HL-60 (cell line): ENCODE results near the gene CORO1C.
A peak's percentile ranks its signal among the peaks of the same experiment; 100 is the strongest.

Experiments
- DNase-seq, 2 experiments: peaks; one replicate each; pipeline ENCODE4 v3.0.0-alpha.2; 2010 to 2020; ENCODE audit warnings: low read depth in 1 of 2, low spot score in 1 of 2
- H3K27ac ChIP-seq: fragments of 250-450 bp; sonication (Bioruptor Pico); replicated peaks from 2 replicates; pipeline ENCODE4 v1.5.1; 2020; ENCODE audit warnings: mild to moderate bottlenecking, moderate library complexity
- H3K27me3 ChIP-seq: fragments of 250-450 bp; sonication (Bioruptor Pico); 2 replicates; pipeline ENCODE4 v1.5.1; 2021; ENCODE audit warnings: mild to moderate bottlenecking, moderate library complexity; ENCODE audit not compliant: insufficient read depth, poor library complexity, severe bottlenecking
- H3K4me3 ChIP-seq: replicated peaks from 2 replicates; pipeline ENCODE4 v1.5.1; 2011; ENCODE audit warnings: mild to moderate bottlenecking, control low read depth, low read length; ENCODE audit not compliant: insufficient read depth
- CTCF ChIP-seq: IDR thresholded peaks from one replicate; pipeline ENCODE4 v1.5.1; 2011; ENCODE audit warnings: low read length, control low read depth, inconsistent platforms; ENCODE audit not compliant: insufficient read depth
- GABPA ChIP-seq: IDR thresholded peaks from 2 replicates; pipeline ENCODE4 v1.6.1; 2012; ENCODE audit warnings: low read depth
- POLR2AphosphoS5 ChIP-seq: IDR thresholded peaks from 2 replicates; pipeline ENCODE4 v1.6.1; 2012; ENCODE audit warnings: low read depth
- REST ChIP-seq: IDR thresholded peaks from 2 replicates; pipeline ENCODE4 v1.6.1; 2012; ENCODE audit warnings: low read depth; ENCODE audit not compliant: insufficient replicate concordance
- SPI1 ChIP-seq: IDR thresholded peaks from 2 replicates; pipeline ENCODE4 v1.6.1; 2012; ENCODE audit warnings: low read depth, mild to moderate bottlenecking, borderline replicate concordance

The CORO1C gene

GRCh38 chr12:108647585-108648287 lies 83.6 kb downstream of the CORO1C start:
- no peaks in the 10 kb centered on the region for H3K27me3 ChIP-seq
- TF ChIP-seq POLR2AphosphoS5 (no peak), REST (no peak), CTCF (no peak), SPI1 (no peak)
- no peak overlapping the region for H3K4me3 ChIP-seq
- H3K27ac ChIP-seq, result no peak overlapping the region
- no peak for DNase-seq

GRCh38 chr12:108646600-108647579 lies 84.4 kb downstream of the CORO1C start:
- TF ChIP-seq REST (no peak), GABPA (no peak), SPI1 (no peak), CTCF (no peak)
- no peak for DNase-seq
- Histone ChIP-seq H3K27ac (no peak overlapping the region; the same call in 1 of the 2 replicates), H3K4me3 (no peak overlapping the region), H3K27me3 (no peaks in the 10 kb centered on the region)

- Histone ChIP-seq H3K27ac (peak overlapping the region; percentile 52), H3K27me3 (no peaks in the 10 kb centered on the region), H3K4me3 (no peak overlapping the region)
- TF ChIP-seq SPI1 (peak; percentile 76), REST (no peak)
- peak in 1 of 2 experiments; percentile 43 for DNase-seq
These were observed 85.4 kb downstream of the CORO1C start for GRCh38 chr12:108645686-108646599.
